ENCODE data around the gene SLC25A33.

GRCh38 chr1:9605946-9606455, 66.7 kb downstream of the SLC25A33 start:
- TF ChIP-seq, protein P1, sequence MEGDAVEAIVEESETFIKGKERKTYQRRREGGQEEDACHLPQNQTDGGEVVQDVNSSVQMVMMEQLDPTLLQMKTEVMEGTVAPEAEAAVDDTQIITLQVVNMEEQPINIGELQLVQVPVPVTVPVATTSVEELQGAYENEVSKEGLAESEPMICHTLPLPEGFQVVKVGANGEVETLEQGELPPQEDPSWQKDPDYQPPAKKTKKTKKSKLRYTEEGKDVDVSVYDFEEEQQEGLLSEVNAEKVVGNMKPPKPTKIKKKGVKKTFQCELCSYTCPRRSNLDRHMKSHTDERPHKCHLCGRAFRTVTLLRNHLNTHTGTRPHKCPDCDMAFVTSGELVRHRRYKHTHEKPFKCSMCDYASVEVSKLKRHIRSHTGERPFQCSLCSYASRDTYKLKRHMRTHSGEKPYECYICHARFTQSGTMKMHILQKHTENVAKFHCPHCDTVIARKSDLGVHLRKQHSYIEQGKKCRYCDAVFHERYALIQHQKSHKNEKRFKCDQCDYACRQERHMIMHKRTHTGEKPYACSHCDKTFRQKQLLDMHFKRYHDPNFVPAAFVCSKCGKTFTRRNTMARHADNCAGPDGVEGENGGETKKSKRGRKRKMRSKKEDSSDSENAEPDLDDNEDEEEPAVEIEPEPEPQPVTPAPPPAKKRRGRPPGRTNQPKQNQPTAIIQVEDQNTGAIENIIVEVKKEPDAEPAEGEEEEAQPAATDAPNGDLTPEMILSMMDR (IDR thresholded peaks at IDR 0.05) = no peak
- TF ChIP-seq POLR2A (IDR thresholded peaks at IDR 0.05) = no peak

Data from adrenal gland (tissue), 5 donors.